Measurements from ENCODE around the gene SPEG. TPM values are rescaled to one million over a fixed set of nuclear protein-coding genes. Genes with fewer than 3 reads are reported as not detected.

SPEG gene
- total and polyA plus RNA-seq, 2 donors (not counting 3 experiments of a cell fraction or from before 2014, with no cell fraction given), result 0.84 to 3.5 TPM

DNA sequence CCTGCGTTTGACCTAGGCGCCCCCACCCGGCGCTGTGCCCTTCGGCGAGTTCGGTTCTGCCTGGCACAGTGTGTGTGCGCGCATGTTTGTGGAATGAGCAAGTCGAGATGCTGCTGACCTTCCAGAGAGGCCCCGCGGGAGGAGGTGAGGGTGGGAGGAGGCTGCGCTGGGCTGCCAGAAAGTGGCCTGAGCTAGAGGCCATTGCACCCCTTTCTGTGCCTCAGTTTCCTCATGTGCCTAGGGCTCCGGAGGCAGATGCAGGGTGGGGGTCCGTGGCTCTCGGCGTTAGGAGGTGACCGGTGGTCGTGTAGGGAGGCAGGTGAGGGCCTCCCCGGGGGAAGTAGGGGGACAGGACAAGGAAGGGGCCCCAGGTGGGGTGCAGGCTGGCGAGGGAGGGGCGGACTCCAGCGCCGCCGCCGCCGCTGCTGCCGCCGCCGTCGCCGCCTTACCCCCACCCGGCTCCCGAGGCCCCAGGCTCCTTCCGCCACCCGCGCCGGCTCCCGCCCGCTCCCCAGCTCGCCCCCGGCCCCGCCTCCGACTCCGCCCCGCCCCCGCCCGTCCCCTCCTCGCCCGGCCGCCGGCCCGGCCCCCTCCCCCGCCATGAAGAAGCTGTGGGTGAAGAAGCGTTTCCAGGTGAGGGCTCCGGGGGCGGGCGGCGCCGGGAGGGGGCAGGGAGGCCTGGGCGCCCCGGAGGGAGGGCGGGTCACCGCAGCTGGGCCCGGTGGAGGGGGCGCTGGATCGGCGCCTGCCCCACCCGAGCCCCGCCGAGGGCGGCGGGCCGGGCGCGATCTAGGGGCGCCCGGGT lies 7.0 kb downstream of the SPEG start:
- POLR2A ChIA-PET, result no interaction called here
- no peaks in the 10 kb centered on the region for H3K9me1 ChIP-seq (replicated peaks; ENCODE audit: control insufficient read depth, extremely low read depth, insufficient read depth, low read length)
- H3K27ac ChIP-seq (ENCODE audit: insufficient read depth, low read depth, low read length), result no peak overlapping the region
- CTCF ChIA-PET, result interaction anchor here (1.5 to 5.7 kb wide), 3 partner anchors 18 to 88 kb away, joined by 5 to 30 read pairs (median 12); no protein-coding TSS in a partner anchor
- H3K9ac ChIP-seq (replicated peaks; ENCODE audit: extremely low read depth, insufficient read depth, low read length), result no peak overlapping the region
- no TSS peak for BruUV-seq (replicated peaks)
- DNase-seq (ENCODE audit: low read depth, low spot score) (no peak), FAIRE-seq (no peak)
- TF ChIP-seq FOS (IDR thresholded peaks at IDR 0.05; ENCODE audit: borderline replicate concordance, insufficient read depth, low read length) (no peak), EZH2 (IDR thresholded peaks at IDR 0.05; ENCODE audit: borderline replicate concordance, low read depth, low read length, severe bottlenecking) (peak; percentile 88)
- H3K36me3 ChIP-seq (ENCODE audit: control insufficient read depth in 2 of 2, extremely low read depth in 1 of 2, insufficient read depth in 2 of 2, low read length in 2 of 2), result no peaks in the 10 kb centered on the region
- peak overlapping the region in 1 of 3 experiments; percentile 41 for H3K4me3 ChIP-seq (replicated peaks in 1 of 3; ENCODE audit: insufficient read depth in 1 of 3, low read depth in 1 of 3, low read length in 3 of 3)
- H3K79me2 ChIP-seq (ENCODE audit: control insufficient read depth, insufficient read depth, low read length), result no peaks in the 10 kb centered on the region
- intact Hi-C loops (cut with micrococcal nuclease) (no loop called here), dilution Hi-C loops (cut with MboI; ENCODE audit: extremely low pct_ligation_motif_present, low sequenced_read_pairs) (no loop called here)
- no peaks in the 10 kb centered on the region for H3K9me3 ChIP-seq (replicated peaks; ENCODE audit: control insufficient read depth, insufficient read depth, low read length)
- H3K4me1 ChIP-seq (ENCODE audit: control insufficient read depth, extremely low read depth, insufficient read depth, low read length), result peaks cover 4% of the 10 kb centered on the region
- H3K27me3 ChIP-seq (ENCODE audit: control insufficient read depth in 2 of 2, insufficient read depth in 2 of 2, low read length in 2 of 2), result peaks cover 18 to 31% of the 10 kb centered on the region in 2 experiments
- H3K4me2 ChIP-seq (ENCODE audit: insufficient read depth, low read length), result no peak overlapping the region
- no peaks in the 10 kb centered on the region for H4K20me1 ChIP-seq (replicated peaks; ENCODE audit: control insufficient read depth, extremely low read depth, insufficient read depth, low read length)
- H2AFZ ChIP-seq (ENCODE audit: low read depth, low read length), result no peak overlapping the region

DNA sequence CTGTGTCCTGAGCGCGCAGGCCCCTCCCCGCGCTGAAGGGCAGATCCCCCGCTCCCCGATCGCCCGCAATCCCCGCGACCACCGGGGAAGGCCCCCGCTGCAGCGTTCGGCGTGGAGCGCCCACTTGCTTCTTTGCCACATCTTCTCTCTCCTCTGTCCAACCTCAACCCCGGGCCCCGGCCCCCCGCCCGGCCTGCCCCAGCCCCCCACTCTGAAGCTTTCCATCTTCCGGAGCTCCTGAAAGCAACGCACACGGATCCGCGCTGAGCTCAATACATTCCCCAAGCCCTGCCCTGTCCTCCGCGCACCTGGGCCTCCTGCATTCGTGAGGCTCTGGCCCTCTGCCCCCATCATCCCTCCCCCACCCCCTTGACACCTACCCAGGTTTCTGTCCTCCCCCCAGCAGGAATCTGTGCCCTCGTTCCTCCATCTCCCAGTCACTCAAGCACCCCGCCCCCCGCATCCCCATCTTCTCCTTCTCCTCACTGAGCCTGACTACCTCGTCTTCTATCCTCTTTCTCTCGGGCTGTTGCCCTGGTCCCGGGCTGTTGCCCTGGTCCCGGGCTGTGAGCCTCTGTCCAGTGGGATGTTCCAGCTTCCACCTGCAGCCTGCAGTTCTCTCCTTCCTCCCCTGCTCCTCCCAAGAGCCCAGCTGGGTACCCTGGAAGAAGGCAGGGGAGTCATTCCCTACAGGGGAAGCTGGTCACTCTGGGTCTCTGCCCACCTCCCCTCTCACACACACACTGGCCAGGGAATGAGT lies 7.8 kb downstream of the SPEG start:
- dilution Hi-C loops (cut with MboI; ENCODE audit: extremely low pct_ligation_motif_present, low sequenced_read_pairs) (no loop called here), intact Hi-C loops (cut with micrococcal nuclease) (no loop called here)
- Histone ChIP-seq H3K79me2 (ENCODE audit: control insufficient read depth, insufficient read depth, low read length) (no peaks in the 10 kb centered on the region), H3K36me3 (ENCODE audit: control insufficient read depth in 2 of 2, extremely low read depth in 1 of 2, insufficient read depth in 2 of 2, low read length in 2 of 2) (no peaks in the 10 kb centered on the region), H3K4me1 (ENCODE audit: control insufficient read depth, extremely low read depth, insufficient read depth, low read length) (peaks cover 4% of the 10 kb centered on the region), H3K9me1 (replicated peaks; ENCODE audit: control insufficient read depth, extremely low read depth, insufficient read depth, low read length) (no peaks in the 10 kb centered on the region), H3K9me3 (replicated peaks; ENCODE audit: control insufficient read depth, insufficient read depth, low read length) (no peaks in the 10 kb centered on the region), H4K20me1 (replicated peaks; ENCODE audit: control insufficient read depth, extremely low read depth, insufficient read depth, low read length) (no peaks in the 10 kb centered on the region), H3K4me3 (replicated peaks in 1 of 3; ENCODE audit: insufficient read depth in 1 of 3, low read depth in 1 of 3, low read length in 3 of 3) (peak overlapping the region in 1 of 3 experiments; percentile 41), H3K4me2 (ENCODE audit: insufficient read depth, low read length) (no peak overlapping the region), H3K27ac (ENCODE audit: insufficient read depth, low read depth, low read length) (no peak overlapping the region), H2AFZ (ENCODE audit: low read depth, low read length) (no peak overlapping the region), H3K9ac (replicated peaks; ENCODE audit: extremely low read depth, insufficient read depth, low read length) (no peak overlapping the region), H3K27me3 (ENCODE audit: control insufficient read depth in 2 of 2, insufficient read depth in 2 of 2, low read length in 2 of 2) (peaks cover 18 to 31% of the 10 kb centered on the region in 2 experiments)
- no peak for TF ChIP-seq JUN (IDR thresholded peaks at IDR 0.05; ENCODE audit: borderline replicate concordance, insufficient read depth, insufficient read length, low read depth)
- no peak for TF ChIP-seq POLR2AphosphoS5 (IDR thresholded peaks at IDR 0.05; ENCODE audit: insufficient read depth, low read depth, low read length)
- peak; percentile 74 for TF ChIP-seq EZH2 (IDR thresholded peaks at IDR 0.05; ENCODE audit: borderline replicate concordance, low read depth, low read length, severe bottlenecking)
- TF ChIP-seq, protein P1, sequence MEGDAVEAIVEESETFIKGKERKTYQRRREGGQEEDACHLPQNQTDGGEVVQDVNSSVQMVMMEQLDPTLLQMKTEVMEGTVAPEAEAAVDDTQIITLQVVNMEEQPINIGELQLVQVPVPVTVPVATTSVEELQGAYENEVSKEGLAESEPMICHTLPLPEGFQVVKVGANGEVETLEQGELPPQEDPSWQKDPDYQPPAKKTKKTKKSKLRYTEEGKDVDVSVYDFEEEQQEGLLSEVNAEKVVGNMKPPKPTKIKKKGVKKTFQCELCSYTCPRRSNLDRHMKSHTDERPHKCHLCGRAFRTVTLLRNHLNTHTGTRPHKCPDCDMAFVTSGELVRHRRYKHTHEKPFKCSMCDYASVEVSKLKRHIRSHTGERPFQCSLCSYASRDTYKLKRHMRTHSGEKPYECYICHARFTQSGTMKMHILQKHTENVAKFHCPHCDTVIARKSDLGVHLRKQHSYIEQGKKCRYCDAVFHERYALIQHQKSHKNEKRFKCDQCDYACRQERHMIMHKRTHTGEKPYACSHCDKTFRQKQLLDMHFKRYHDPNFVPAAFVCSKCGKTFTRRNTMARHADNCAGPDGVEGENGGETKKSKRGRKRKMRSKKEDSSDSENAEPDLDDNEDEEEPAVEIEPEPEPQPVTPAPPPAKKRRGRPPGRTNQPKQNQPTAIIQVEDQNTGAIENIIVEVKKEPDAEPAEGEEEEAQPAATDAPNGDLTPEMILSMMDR (IDR thresholded peaks at IDR 0.05; ENCODE audit: extremely low read depth in 1 of 2, insufficient read depth in 1 of 2, low read depth in 1 of 2, low read length in 2 of 2), result no peak
- TF ChIP-seq MYC (IDR thresholded peaks at IDR 0.05; ENCODE audit: low read depth, low read length), result no peak
- ChIA-PET POLR2A (no interaction called here), CTCF (interaction anchor here (0.8 to 2.5 kb wide), 3 partner anchors 17 to 87 kb away, joined by 3 to 12 read pairs (median 5); no protein-coding TSS in a partner anchor)
- no TSS peak for BruUV-seq (replicated peaks)
- DNase-seq (ENCODE audit: low read depth, low spot score) (no peak), FAIRE-seq (no peak)
